HL-60/S4 (cell line): Measurements from ENCODE around the gene PKM.

Source experiments
- in situ Hi-C: fragments of 300-500 bp; cut with MboI; formaldehyde crosslinking; loops from 2 replicates; pipeline ENCODE4 v1.14.3; 2022; ENCODE audit warnings: low sequenced_read_pairs

The PKM gene

DNA sequence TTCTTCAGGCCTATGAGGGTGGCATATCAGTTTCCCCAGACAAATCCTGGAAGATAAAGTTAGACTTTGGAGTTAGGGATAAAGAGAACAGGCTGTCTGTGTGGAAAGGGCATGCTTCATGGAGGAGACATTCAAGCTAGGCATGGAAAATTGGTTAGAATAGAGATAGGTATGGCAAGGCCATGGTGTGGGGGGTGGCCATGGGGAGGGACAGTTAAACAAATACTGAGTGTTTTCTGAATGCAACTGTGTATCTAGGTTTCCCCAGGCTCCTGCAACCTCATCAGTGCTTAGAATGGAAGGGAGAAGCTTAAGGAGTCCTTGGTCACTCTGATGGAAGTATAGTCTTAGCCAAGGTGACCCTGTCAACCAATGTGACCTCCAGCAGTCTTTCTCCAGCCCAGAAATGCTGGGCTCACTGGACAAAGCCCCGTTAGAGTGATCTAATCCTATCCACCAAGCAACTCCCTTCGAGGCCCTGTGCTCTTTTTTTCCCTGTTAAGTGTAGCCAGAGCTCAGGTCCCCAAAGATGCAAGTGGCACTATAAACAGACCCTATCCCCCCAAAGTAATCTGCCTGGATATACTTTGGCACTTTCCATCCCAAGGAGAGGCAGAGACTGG is 5.5 kb upstream of the PKM start:
- in situ Hi-C loops = no loop called here

DNA sequence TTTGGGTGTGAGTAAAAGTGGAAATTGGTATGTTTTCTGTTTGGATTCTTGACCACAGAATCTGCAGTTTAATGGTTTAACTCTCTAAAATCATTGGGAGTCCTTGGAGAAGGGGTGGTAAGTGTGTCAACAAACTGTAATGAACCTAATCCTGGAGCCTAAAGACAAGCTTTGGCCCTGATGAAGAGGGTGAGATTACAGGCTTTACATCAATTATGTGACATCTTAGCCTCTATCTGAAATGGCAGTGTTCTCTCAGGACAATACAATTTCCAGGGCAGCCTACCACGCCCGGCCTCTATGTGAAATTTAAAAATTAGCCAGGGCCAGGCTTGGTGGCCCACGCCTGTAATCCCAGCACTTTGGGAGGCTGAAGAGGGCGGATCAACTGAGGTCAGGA is 4.3 kb upstream of the PKM start:
- in situ Hi-C loops = no loop called here

DNA sequence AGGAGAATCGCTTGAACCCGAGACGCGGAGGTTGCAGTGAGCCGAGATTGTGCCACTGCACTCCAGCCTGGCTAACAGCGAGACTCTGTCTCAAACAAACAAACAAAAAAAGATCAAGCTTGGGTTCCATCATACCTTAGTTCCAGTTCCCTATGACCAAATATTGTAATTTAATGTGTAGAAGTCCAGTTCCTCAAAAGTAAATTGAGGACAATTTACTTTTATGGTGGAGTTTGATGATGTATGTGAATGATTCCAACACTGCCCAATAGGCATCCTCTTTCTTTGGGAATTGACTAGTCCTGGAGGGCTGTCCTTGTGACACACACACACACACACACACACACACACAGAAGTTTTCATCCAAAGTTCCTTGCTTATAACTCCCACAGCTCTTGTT is 2.8 kb upstream of the PKM start:
- in situ Hi-C loops = no loop called here

DNA sequence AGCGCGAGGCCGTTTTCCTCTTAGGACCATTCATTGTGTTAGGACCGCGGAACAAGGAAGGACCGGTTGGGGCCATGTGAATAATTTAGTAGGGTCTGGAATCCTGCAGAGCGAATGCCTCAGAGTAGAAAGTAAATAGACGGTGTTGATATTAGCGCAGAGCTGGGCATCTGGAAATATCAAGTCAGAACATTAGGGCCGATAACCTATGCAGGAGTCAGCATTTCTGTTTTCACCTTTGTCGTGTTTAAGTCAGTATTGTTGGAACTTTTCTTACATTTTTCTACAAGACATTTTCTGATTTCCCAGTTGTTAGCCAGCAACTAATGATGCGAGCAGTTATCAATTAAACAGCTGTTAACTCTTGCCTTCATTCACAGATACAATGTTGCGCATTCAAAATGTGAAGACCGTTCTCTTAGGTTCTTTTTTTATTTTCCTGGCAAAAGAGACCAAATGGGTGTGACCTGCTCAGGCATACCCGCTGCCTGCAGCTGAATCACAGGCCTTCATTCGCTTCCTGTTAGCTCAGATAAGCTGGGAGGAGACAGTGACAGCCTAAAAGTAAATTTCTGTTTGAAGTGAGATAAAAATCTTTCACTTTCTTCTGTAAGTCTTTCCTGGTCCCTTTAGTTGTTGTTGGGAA is 966 bp upstream of the PKM start:
- in situ Hi-C loops = no loop called here

DNA sequence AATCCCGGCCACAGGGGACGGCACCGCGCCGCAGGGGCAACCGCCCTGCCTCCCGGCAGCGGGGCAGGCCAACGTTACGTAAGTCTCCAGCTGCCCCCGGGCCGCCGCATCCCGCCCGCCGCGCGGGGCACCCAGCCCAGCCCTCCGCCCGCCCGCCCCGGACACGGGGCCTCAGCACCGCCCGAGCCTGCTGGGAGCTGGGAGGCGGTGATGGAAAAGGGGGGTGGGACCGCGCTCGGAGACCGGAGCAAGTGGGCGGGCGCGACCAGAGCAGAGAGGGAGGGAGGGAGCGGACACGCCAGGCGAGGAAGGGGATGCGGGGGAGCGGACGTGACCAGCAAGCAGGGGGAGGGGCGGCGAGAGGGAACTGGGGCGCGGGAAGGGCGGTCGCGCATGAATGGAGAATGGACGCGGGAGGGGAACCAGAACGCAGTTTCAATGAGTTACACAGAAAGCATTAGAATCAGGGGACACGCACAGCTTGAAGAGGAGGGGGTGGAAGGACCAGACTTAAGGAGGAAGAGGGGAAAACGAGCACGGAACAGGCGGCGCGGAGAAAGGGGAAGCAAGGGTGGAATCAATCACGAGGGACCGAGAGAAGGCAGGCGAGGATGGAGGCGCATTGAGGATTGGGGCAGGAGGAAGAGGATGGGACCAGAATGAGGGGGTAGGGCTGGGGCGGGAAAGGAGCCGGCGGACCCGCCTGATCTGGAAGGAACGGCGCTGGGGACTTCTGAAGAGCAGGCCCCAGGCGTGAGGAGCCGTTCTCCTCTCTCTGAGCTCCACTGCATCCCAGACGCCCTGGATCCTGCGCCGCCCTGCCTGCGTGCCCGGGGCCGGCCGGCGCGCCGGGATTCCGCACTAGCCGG is 559 bp downstream of the PKM start:
- in situ Hi-C loops = no loop called here

DNA sequence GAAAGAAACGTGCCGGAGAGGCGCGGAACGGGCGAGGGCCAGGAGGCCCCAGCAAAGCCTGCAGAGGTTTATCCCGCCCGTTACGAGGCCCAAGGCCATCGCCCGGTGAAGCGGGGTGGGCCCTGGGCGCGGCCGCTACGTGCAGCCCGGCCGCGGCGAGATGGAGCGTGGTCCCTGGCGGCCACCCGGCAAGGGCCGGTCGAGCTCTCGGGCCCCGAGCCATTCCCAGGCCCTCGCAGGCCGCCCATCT is 1.1 kb downstream of the PKM start:
- in situ Hi-C loops = no loop called here

DNA sequence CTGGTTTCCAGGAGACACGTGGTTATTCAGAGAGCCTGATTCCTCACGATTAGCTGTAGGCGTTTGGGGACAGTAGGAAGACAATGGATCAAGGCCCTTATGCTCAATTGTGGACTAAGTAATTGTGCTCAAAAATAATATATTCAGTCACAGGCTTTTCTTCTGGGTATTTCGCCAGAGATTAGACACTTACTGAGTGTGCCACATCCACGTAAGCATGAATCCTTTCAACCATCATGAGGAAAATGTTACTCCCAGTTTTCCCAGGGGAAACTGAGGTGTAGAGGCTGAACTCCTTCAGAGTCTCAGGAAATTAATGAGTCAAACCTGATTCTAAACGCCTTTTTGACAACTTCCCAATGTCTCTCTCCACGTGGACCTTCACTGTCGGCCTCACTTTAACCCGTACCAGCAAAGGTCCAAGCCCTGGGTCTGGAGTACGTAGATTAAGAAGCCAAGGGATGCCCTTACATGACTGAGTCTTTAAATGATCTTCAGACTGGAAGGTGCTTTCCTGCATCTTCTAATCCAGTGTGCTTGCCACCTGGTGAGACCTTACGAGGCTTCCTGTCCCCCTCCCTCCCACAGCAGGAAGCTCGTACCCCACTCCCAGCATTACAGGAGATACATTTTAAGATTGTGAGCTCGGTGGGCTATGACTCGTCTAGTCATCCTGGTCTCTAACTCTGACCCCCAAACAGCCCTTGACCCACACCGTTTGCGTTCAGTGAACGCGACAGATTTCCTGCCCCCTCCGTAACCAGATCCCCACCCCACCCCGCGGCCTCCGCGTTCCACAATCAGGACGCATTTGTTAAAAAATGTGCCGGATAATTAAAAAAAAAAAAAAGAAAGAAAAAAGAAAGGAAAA is 1.7 kb downstream of the PKM start:
- in situ Hi-C loops = no loop called here

DNA sequence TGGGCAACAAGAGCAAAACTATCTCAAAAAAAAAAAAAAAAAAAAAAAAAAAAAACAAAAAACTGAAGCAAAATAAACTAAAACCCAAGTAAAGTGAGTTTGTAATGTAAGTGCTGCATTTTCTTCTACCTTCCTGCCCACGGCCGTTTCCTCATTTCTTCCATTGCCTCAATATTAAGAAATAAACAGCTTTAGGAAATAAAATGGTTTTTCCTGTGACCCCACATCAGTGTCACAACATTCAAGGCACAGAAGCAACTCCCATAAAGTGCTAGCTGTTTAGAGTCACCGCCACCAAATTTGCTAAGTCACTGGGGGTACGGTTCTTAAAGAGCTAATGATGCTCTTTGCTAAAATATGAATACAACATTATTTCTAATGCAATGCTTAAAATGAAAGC is 3.3 kb downstream of the PKM start:
- in situ Hi-C loops = no loop called here

DNA sequence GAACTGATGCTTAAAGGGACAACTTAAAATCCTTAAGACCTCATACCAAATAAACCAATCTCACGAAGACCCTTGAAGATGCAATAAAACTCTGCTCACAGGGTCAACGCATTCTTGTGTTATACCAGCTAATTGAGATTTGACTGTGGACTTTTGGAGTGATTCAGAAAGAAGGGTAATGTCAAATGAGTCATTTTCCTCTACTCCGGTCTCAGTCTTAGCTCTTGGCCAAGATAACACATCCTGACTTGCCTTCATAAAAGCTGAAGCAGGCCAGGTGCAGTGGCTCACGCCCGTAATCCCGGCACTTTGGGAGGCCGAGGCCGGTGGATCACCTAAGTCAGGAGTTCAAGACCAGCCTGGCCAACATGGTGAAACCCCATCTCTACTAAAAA is 3.8 kb downstream of the PKM start:
- in situ Hi-C loops = no loop called here

DNA sequence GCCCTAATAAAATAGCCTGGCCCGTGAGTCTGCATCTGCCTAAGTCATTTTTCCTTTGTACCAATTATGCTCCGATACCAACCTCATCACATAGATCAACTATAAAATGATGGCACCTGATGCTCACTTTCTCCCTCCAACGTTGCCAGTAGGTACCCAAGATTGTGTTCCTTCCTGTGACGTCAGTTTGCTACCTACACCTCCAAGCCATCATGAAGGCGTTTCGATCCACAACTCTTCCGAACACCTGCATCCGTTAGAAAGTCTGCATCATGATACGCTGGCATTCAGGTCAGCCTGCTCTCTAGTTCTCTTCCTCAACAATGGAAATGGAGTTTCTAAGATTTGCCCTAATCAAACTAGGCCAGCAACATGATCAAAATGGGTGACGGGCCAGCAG is 7.7 kb downstream of the PKM start:
- in situ Hi-C loops = no loop called here

DNA sequence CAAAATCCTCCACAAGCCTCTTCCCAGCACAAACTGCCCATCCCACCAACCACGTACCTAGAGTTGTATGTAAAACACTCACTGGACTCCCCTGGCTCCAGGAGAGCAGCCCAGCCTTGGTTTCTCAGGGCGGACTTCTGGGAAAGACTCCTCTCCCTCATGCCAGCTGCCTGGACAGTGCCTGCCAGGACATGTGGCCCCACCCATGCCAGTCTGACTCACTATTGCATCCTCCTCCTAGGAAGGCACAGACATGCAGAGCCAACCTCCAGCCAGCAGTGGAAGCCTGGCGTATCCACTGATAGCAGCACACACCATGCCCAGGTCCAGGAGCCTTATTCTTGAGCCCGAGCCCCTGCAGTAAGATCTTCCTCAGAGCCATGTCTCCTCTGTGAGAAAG is 8.6 kb downstream of the PKM start:
- in situ Hi-C loops = no loop called here

DNA sequence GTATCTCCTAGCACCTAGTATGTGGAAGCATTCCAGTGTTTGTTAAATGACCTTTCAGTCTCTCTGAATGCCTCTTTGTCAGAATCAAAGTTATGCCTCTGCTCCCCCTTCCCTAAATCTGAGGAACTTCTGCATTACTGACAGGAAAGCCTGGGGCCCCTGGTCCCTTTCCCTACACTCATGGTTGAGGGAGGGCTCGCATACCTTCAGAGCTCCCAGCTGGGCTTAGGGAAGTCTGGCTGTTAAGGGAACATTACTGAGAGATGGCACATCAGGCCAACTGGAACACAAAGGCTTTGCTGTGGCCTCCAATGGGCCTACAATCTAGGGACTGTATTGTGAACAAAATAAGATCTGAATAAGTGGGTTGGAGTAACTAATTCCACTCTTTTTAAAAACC is 10.3 kb downstream of the PKM start:
- in situ Hi-C loops = no loop called here

DNA sequence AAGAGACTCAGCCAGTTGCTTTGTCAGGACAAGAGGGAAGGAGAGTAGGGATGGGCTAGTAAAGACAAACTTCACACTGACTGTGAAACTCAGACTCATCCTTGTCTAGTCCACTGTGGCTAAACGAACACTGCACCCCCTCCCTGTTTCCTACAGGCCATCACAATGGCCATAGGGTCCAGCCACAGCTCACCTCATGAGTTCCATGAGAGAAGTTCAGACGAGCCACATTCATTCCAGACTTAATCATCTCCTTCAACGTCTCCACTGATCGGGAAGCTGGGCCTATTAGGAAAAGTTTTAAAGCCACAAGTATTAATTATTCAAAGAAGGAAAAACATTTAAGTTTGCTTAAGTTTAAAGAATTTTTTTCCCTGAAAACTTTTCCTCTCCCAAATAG is 13.8 kb downstream of the PKM start:
- in situ Hi-C loops = no loop called here

DNA sequence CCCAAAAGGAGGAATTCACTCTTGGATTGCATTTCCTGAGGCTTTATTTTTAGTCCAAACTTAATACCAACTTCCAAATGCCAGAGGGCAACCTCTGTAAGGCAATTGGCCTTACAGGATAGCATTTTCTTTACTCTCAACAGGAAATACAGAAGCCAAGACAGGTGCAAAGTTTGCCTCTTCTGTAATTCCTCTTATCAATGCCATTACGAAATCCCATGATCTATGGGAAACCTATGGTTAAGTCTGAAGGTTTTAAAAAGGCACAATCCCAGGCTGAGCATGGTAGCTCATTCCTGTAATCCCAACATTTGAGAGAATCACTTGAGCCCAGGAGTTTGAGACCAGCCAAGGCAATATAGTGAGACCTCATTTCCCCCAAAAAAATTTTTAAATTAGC is 14.9 kb downstream of the PKM start:
- in situ Hi-C loops = no loop called here

DNA sequence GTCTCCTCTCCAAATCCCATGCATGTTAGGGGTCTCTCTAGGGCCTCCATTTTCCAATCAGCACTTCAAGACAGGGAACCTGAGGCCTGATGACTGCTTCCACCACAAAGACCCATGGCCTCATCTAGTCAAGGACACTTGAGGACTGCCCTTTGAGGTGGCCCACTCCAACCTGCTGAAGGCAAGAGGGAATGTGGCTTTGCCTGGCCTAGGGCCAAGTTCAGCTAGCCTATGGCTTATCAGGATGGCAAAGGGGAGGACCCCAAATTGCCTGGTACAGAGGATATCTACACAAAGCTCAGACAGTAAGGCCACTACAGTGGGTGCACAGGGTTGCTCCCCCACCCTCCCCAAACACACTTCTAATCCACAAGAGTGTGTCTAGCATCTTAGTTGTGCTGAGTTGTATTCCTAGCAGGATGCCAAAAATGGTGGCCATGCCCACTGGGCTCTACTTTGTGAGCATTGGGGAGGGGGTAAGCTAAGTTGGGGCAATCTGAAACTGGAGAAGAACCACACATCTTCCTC is 23.4 kb downstream of the PKM start:
- in situ Hi-C loops = no loop called here

DNA sequence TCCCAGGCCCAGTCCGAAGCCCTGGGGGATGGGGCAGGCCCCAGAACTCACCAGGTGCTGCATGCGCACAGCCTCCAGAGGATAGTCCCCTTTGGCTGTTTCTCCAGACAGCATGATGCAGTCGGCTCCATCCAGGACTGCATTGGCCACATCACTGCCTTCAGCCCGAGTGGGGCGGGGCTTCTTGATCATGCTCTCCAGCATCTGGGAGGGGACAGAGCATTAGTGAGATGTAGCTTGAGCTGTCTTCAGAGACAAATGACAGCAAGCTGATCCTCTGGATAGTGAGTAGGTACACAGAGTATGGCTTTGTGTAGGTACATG is 24.4 kb downstream of the PKM start:
- in situ Hi-C loops = no loop called here

DNA sequence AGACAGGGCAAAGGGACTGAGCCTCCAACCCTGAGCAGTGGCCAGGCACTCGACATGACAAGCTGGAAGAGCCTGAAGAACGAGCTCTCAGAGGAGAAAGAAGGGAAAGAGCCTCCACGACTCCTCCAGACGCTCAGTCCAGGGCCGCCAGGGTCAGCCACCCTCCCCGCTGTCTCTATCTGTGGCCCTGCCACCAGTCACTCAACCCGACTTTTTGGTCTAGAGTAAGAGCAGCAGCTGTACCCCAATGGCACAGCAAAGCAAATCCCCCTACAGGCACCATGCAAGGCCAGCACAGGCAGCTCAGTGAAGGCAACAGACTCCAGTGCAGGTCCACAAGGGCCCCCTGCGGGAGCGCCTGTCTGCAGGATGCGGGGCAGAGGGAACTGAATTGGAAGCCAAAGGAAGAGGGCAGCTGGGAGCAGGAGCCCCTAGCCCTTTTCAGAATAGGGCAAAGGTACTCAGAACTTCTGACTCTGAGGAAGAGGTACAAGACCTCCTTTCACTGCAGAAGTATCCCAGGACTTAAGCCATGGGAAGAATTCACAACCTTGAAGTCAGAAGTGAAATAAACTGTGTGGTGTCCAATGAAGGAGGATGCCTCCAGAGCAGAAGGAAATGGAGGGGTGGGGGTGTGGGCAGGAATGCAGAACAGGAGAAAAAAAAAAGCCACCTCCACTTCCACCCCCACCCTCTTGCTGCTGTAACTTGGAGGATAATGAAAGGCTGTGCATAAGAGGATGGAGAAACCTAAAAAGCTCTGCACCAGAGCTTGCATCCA is 24.9 kb downstream of the PKM start:
- in situ Hi-C loops = no loop called here

DNA sequence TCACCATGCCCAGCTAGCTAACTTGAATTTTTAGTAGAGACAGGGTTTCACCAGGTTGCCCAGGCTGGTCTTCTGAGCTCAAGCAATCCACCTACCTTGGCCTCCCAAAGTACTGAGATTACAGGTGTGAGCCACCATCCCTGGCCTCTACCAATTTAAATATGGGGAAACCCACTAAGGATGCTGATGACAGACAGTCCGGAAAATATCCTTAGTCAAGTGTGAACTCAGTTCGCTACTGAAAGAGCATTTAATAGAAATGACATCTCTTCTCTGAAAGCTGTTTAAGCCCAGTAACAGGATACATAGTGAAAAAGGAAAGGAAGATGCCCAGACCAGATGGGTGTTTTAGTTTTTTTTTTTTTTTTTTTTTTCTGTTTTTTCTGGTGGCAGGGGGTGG is 25.7 kb downstream of the PKM start:
- in situ Hi-C loops = no loop called here

DNA sequence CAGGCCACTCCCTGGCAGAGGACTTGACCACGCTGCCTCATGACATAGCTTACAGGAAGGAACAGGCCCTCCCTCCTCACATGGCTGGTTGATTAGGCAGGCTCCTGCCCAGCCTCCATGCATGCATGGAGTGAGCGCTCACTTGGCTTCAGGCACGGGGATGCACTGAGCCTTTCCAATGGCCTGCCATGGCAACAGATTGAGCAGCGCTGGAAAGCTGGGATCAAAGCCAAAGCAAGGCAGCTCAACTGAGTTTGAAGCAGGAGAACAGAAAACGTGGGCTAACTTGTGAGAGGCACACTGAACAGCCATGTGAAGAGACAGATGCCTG is 27.5 kb downstream of the PKM start:
- in situ Hi-C loops = no loop called here

DNA sequence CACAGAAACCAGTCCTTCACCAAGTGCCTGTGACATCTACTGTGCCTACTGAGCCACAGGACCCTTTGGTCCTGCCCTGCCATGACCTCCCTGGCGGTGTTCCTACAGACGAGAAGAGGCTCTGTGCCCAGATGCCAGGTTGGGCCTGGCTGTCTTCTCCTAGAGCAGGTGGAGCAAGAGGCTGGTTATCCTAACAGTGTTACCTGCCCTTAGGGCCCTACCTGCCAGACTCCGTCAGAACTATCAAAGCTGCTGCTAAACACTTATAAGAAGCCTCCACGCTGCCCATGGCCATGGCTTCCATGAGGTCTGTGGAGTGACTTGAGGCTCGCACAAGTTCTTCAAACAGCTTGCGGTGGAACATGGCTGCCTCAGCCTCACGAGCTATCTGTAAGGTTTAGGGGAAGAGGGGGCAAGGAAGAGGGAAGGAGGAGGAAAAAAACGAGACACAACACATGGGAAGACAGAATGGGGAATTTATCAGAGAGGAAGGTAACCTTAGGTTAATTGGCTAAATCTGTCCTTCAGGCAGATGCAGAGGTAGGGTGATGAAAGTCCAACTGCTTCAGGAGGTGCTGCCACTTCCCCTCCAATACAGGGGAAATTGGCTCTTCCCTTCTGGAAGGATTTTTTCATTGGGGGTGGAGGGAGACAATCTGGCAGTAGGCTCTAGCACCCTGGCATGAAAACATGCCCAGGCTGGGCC is 28.0 kb downstream of the PKM start:
- in situ Hi-C loops = no loop called here
